ENCODE measurements around the gene EPHA2. TPM values are rescaled to one million over a fixed set of nuclear protein-coding genes. Genes with fewer than 3 reads are reported as not detected.

EPHA2 gene
- total and polyA plus RNA-seq, 2 experiments from 2014 or later, result 7.5 to 51.2 TPM

DNA sequence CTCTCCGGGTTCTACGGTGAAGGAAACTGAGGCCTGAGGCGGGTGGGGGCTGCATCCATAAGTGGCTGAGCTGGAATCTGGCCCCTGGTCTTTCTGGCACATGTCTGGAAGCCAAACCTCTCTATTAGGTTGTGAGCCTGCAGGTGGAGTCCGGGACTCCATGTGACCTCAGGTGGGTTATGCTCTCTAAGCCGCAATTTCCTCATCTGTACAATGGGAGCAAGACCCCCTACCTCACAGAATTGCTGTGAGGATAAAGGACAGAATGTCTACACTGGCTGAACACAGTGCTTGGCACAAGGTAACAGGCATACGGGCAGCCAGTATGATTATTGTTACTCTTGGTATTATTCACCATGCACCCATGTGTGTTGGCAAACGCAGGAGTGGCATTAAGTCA, 6.7 kb downstream of the EPHA2 start:
- ATAC-seq (no peak), DNase-seq (ENCODE audit: low spot score) (no peak)
- H3K27ac ChIP-seq (ENCODE audit: low read depth), result no peak overlapping the region
- H3K36me3 ChIP-seq (ENCODE audit: insufficient read depth), result peaks cover 14% of the 10 kb centered on the region
- H3F3A ChIP-seq (replicated peaks; ENCODE audit: low read depth), result peaks cover 20% of the 10 kb centered on the region
- H3K4me1 Mint-ChIP-seq, result peaks cover 67% of the 10 kb centered on the region
- H2AFZ ChIP-seq, result no peak overlapping the region
- no peak overlapping the region for H3K4me3 Mint-ChIP-seq
- H3K79me2 ChIP-seq (replicated peaks; ENCODE audit: insufficient read depth), result peaks cover 81% of the 10 kb centered on the region
- H3K9me3 Mint-ChIP-seq, result no peaks in the 10 kb centered on the region
- peaks cover 9% of the 10 kb centered on the region for H4K20me1 ChIP-seq (replicated peaks; ENCODE audit: insufficient read depth)
- peaks cover 28% of the 10 kb centered on the region for H3K27me3 Mint-ChIP-seq (ENCODE audit: insufficient read depth, low read depth, poor library complexity)
- no peak overlapping the region for H3K4me3 ChIP-seq
- H3K4me1 ChIP-seq (ENCODE audit: insufficient read depth), result peaks cover 66% of the 10 kb centered on the region
- H3K27ac Mint-ChIP-seq, result no peak overlapping the region
- no peak for TF ChIP-seq EZH2phosphoT487 (IDR thresholded peaks at IDR 0.05; ENCODE audit: unreplicated experiment)
- TF ChIP-seq, protein P1, sequence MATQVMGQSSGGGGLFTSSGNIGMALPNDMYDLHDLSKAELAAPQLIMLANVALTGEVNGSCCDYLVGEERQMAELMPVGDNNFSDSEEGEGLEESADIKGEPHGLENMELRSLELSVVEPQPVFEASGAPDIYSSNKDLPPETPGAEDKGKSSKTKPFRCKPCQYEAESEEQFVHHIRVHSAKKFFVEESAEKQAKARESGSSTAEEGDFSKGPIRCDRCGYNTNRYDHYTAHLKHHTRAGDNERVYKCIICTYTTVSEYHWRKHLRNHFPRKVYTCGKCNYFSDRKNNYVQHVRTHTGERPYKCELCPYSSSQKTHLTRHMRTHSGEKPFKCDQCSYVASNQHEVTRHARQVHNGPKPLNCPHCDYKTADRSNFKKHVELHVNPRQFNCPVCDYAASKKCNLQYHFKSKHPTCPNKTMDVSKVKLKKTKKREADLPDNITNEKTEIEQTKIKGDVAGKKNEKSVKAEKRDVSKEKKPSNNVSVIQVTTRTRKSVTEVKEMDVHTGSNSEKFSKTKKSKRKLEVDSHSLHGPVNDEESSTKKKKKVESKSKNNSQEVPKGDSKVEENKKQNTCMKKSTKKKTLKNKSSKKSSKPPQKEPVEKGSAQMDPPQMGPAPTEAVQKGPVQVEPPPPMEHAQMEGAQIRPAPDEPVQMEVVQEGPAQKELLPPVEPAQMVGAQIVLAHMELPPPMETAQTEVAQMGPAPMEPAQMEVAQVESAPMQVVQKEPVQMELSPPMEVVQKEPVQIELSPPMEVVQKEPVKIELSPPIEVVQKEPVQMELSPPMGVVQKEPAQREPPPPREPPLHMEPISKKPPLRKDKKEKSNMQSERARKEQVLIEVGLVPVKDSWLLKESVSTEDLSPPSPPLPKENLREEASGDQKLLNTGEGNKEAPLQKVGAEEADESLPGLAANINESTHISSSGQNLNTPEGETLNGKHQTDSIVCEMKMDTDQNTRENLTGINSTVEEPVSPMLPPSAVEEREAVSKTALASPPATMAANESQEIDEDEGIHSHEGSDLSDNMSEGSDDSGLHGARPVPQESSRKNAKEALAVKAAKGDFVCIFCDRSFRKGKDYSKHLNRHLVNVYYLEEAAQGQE (IDR thresholded peaks at IDR 0.05; ENCODE audit: unreplicated experiment), result no peak
- TF ChIP-seq NANOG (IDR thresholded peaks at IDR 0.05; ENCODE audit: borderline replicate concordance), result no peak
- no peak for TF ChIP-seq STAT1 (IDR thresholded peaks at IDR 0.05; ENCODE audit: unreplicated experiment)
- TF ChIP-seq EZH2 (IDR thresholded peaks at IDR 0.05; ENCODE audit: low read depth, unreplicated experiment), result no peak
- TF ChIP-seq ZNF114 (CRISPR knock-in tag; IDR thresholded peaks at IDR 0.05), result no peak
- TF ChIP-seq CREB1 (CRISPR knock-in tag; IDR thresholded peaks at IDR 0.05; ENCODE audit: low read depth), result no peak
- TF ChIP-seq, protein P2, sequence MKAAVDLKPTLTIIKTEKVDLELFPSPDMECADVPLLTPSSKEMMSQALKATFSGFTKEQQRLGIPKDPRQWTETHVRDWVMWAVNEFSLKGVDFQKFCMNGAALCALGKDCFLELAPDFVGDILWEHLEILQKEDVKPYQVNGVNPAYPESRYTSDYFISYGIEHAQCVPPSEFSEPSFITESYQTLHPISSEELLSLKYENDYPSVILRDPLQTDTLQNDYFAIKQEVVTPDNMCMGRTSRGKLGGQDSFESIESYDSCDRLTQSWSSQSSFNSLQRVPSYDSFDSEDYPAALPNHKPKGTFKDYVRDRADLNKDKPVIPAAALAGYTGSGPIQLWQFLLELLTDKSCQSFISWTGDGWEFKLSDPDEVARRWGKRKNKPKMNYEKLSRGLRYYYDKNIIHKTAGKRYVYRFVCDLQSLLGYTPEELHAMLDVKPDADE (IDR thresholded peaks at IDR 0.05), result no peak
- TF ChIP-seq, protein P3, sequence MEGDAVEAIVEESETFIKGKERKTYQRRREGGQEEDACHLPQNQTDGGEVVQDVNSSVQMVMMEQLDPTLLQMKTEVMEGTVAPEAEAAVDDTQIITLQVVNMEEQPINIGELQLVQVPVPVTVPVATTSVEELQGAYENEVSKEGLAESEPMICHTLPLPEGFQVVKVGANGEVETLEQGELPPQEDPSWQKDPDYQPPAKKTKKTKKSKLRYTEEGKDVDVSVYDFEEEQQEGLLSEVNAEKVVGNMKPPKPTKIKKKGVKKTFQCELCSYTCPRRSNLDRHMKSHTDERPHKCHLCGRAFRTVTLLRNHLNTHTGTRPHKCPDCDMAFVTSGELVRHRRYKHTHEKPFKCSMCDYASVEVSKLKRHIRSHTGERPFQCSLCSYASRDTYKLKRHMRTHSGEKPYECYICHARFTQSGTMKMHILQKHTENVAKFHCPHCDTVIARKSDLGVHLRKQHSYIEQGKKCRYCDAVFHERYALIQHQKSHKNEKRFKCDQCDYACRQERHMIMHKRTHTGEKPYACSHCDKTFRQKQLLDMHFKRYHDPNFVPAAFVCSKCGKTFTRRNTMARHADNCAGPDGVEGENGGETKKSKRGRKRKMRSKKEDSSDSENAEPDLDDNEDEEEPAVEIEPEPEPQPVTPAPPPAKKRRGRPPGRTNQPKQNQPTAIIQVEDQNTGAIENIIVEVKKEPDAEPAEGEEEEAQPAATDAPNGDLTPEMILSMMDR (conservative IDR thresholded peaks at IDR 0.05; ENCODE audit: low read depth in 2 of 2), result no peak
- peaks cover 44% of the 10 kb centered on the region for H3K36me3 Mint-ChIP-seq (ENCODE audit: low read depth)
- H3K27me3 ChIP-seq (ENCODE audit: insufficient read depth), result no peaks in the 10 kb centered on the region
- no peaks in the 10 kb centered on the region for H3K9me2 ChIP-seq (ENCODE audit: insufficient read depth)
- H3K4me2 ChIP-seq, result no peak overlapping the region

Data from GM23338 (cell line).